ENCODE data around the gene PLA2G2A. TPM values are rescaled to one million over a fixed set of nuclear protein-coding genes. Genes with fewer than 3 reads are reported as not detected.

The PLA2G2A gene
- total and polyA plus RNA-seq, 9 of the 15 experiments (the other 6 are each of a cell fraction or from before 2014, with no cell fraction given): not detected

DNA sequence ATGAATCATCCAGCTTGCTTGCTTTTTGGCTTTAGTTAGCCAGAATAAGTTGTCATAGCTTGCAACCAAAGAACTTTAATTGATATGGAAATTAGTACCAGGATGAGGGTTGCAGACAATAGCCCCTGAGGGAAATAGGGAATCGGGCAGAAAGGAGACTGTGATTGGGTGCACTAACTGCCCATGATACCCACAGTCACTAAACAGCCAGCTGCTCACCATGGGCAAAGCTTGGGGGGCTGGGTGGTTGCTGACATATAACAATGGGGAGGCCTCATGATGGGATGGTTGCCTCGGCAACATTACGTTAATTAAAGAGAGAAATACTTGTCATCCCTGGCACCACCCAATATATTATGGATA lies 38.2 kb downstream of the PLA2G2A start:
- FAIRE-seq (no peak), DNase-seq (ENCODE audit: extremely low read depth in 1 of 4, low spot score in 3 of 4) (no peak), ATAC-seq (no peak)
- Histone ChIP-seq H3K9me1 (ENCODE audit: control insufficient read depth, insufficient read depth, low read length) (no peaks in the 10 kb centered on the region), H3K36me3 (ENCODE audit: control insufficient read depth, insufficient read depth, low read length) (no peaks in the 10 kb centered on the region), H4K20me1 (replicated peaks; ENCODE audit: control insufficient read depth, insufficient read depth, low read length) (no peaks in the 10 kb centered on the region), H3K79me2 (ENCODE audit: control insufficient read depth, insufficient read depth, low read length) (no peaks in the 10 kb centered on the region), H3K4me3 (no peak overlapping the region), H3K27ac (ENCODE audit: extremely low read depth, low read depth, low read length) (no peak overlapping the region), H3K4me1 (replicated peaks in 1 of 2; ENCODE audit: control insufficient read depth in 2 of 2, insufficient read depth in 2 of 2, low read length in 2 of 2) (no peaks in the 10 kb centered on the region), H2AFZ (ENCODE audit: low read depth, low read length) (no peak overlapping the region), H3K4me2 (ENCODE audit: insufficient read depth, low read length) (no peak overlapping the region), H3K27me3 (ENCODE audit: control insufficient read depth in 2 of 2, insufficient read depth in 2 of 2, low read length in 2 of 2) (0 out of 5 replicates have a peak, but pooled peaks cover 0 to 12% of the 10 kb centered on the region in 2 experiments), H3K9me3 (replicated peaks; ENCODE audit: control insufficient read depth, insufficient read depth, low read depth, low read length) (no peaks in the 10 kb centered on the region), H3K9ac (ENCODE audit: insufficient read depth in 1 of 2, low read depth in 2 of 2, low read length in 2 of 2) (no peak overlapping the region)
- in situ Hi-C loops (cut with MboI): no loop called here
- TF ChIP-seq TFAM (CRISPR knock-in tag; conservative IDR thresholded peaks at IDR 0.05) (no peak), ZNF707 (CRISPR knock-in tag; conservative IDR thresholded peaks at IDR 0.05) (peak; percentile 66), TBL1XR1 (IDR thresholded peaks at IDR 0.05; ENCODE audit: low read length in 2 of 2) (no peak), SIRT6 (IDR thresholded peaks at IDR 0.05; ENCODE audit: low read depth, low read length) (no peak), FOXM1 (IDR thresholded peaks at IDR 0.05; ENCODE audit: low read depth) (no peak), FOXM1 (CRISPR knock-in tag; IDR thresholded peaks at IDR 0.05; ENCODE audit: low read depth) (no peak), NR2C1 (IDR thresholded peaks at IDR 0.05) (no peak), NR2C1 (tag; IDR thresholded peaks at IDR 0.05) (no peak), HDGF (IDR thresholded peaks at IDR 0.05) (no peak)
- 5% methylated on average over 3 of the region's 3 CpGs for WGBS (ENCODE audit: insufficient coverage, low coverage, missing lambda C conversion rate)
- ChIA-PET CTCF (ENCODE audit: low intra/inter-chr PET ratio) (no interaction called here), POLR2A (interaction anchor here (0.5 to 0.6 kb wide), 3 partner anchors 17 to 185 kb away, joined by 3 to 4 read pairs (median 3); no protein-coding TSS in a partner anchor)
- no TSS peak for BruUV-seq (replicated peaks)
- intact Hi-C loops (cut with micrococcal nuclease): no loop called here
